ENCODE measurements around the gene GLTP. TPM values are rescaled to one million over a fixed set of nuclear protein-coding genes. Genes with fewer than 3 reads are reported as not detected.

The GLTP gene
- total RNA-seq, result 10 to 100 TPM; 22.2 to 35.9 (median 32.6) TPM

GRCh38 chr12:109880043-109880931, at the start of gene GLTP:
GLTP (minus strand) TSS chr12:109880541; CDS start chr12:109880374, 167 bp downstream.
- TF ChIP-seq CTCF (IDR thresholded peaks at IDR 0.05; ENCODE audit: low read depth), result no peak

- TF ChIP-seq CTCF (IDR thresholded peaks at IDR 0.05; ENCODE audit: low read depth), result no peak
Observed at GRCh38 chr12:109928058-109928656, 47.8 kb upstream of the GLTP start.

- TF ChIP-seq CTCF (IDR thresholded peaks at IDR 0.05; ENCODE audit: low read depth), result no peak
Observed at GRCh38 chr12:109927622-109928021, 47.3 kb upstream of the GLTP start.

- TF ChIP-seq CTCF (IDR thresholded peaks at IDR 0.05; ENCODE audit: low read depth), result no peak
Observed at GRCh38 chr12:109926488-109927210, 46.3 kb upstream of the GLTP start.

DNA sequence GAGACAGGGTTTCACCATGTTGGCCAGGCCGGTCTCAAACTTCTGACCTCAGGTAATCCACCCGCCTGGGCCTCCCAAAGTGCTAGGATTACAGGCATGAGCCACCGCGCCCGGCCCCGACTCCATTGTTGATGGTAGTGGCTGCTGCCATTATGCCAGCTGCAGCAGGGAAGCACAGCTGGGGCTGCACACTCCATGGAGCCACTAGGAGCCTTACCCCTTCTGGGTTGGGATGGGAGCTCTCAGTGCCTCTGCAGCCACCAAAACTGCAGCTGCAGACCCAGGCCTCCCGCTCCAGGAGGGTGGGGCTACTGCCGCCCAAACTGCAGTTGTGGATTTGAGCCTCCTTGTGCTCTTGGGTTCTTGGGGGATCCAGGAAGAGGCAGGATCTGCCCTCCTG, 45.7 kb upstream of the GLTP start:
- no peak for TF ChIP-seq CTCF (IDR thresholded peaks at IDR 0.05; ENCODE audit: low read depth)

- no peak for TF ChIP-seq CTCF (IDR thresholded peaks at IDR 0.05; ENCODE audit: low read depth)
Observed at GRCh38 chr12:109925185-109925840, 45.0 kb upstream of the GLTP start.

Data from subcutaneous adipose tissue (tissue), 4 donors.